ENCODE data around the gene BSG.
A peak's percentile ranks its signal among the peaks of the same experiment; 100 is the strongest.
"Not testable (repeated sequence)": the region's sequence is repeated elsewhere in the genome, so short reads cannot be mapped to it uniquely, and the experiment has no call there.

Gene BSG

GRCh38 chr19:608155-609003 is 36.0 kb downstream of the BSG start:
- DNase-seq = no peak

GRCh38 chr19:609004-609346 is 36.6 kb downstream of the BSG start:
- DNase-seq = no peak

- DNase-seq = no peak
Observed at GRCh38 chr19:610071-610800, 37.8 kb downstream of the BSG start.

- DNase-seq = peak; percentile 57
Observed at GRCh38 chr19:610801-611480, 38.5 kb downstream of the BSG start.

GRCh38 chr19:611481-611868 is 39.1 kb downstream of the BSG start:
- DNase-seq = no peak

GRCh38 chr19:612941-613340 is 40.5 kb downstream of the BSG start:
- DNase-seq = no peak

- DNase-seq = no peak
Observed at GRCh38 chr19:613732-614567, 41.6 kb downstream of the BSG start.

- DNase-seq = no peak
Observed at GRCh38 chr19:615619-616018, 43.2 kb downstream of the BSG start.

- DNase-seq = no peak
Observed at GRCh38 chr19:616062-616700, 43.8 kb downstream of the BSG start.

- no peak for DNase-seq
Observed at GRCh38 chr19:616747-617526, 44.5 kb downstream of the BSG start.

GRCh38 chr19:617551-618246 is 45.3 kb downstream of the BSG start:
- DNase-seq = no peak

- DNase-seq = no peak
Observed at GRCh38 chr19:618247-618619, 45.8 kb downstream of the BSG start.

GRCh38 chr19:618674-619285 is 46.4 kb downstream of the BSG start:
- DNase-seq = no peak

GRCh38 chr19:619286-620002 is 47.0 kb downstream of the BSG start:
- no peak for DNase-seq

- no peak for DNase-seq
Observed at GRCh38 chr19:620166-620862, 47.9 kb downstream of the BSG start.

- not testable (repeated sequence) for DNase-seq
Observed at GRCh38 chr19:621191-621590, 48.8 kb downstream of the BSG start.

- no peak for DNase-seq
Observed at GRCh38 chr19:621819-622218, 49.4 kb downstream of the BSG start.

- DNase-seq = no peak
Observed at GRCh38 chr19:622666-623065, 50.3 kb downstream of the BSG start.
